SK-N-SH (cell line): ENCODE measurements around the gene CLASP1. TPM values are rescaled to one million over a fixed set of nuclear protein-coding genes. Genes with fewer than 3 reads are reported as not detected.

Experiments
- CTCF ChIA-PET: fragments of 300-600, 350-600 bp; formaldehyde crosslinking; extraction: SDS; loops from one replicate; lab custom pipeline; 2021; lab: Yijun Ruan, JAX
- POLR2A ChIA-PET: fragments of 350-600 bp; sonication (Branson Sonifier 250); formaldehyde crosslinking; extraction: SDS; loops from one replicate; lab custom pipeline; 2020; ENCODE audit warnings: antibody characterized with exemption, inconsistent platforms; lab: Yijun Ruan, JAX
- DNase-seq: peaks from one replicate; pipeline ENCODE4 v3.0.0; 2012
- H2AFZ ChIP-seq: fragments of 200-600 bp; sonication (generic); 2 replicates; pipeline ENCODE4 v1.8.1; 2016; ENCODE audit warnings: antibody characterized with exemption, mild to moderate bottlenecking, low read depth
- H3F3A ChIP-seq: fragments of 200-600 bp; sonication (generic); replicated peaks from 2 replicates; pipeline ENCODE3; 2016; ENCODE audit warnings: antibody characterized with exemption, mild to moderate bottlenecking; ENCODE audit not compliant: insufficient read depth
- H3K27ac ChIP-seq, 2 experiments: fragments of 200-500 bp in 1 of 2; fragments of 200-600 bp in 1 of 2; sonication (Bioruptor generic) in 1 of 2; sonication (generic), shearing (Covaris generic) in 1 of 2; 2 replicates each; pipeline versions ENCODE4 v1.5.1 to v1.6.1; 2014 to 2016; ENCODE audit warnings: low read depth in 2 of 2, inconsistent platforms in 1 of 2, low read length in 1 of 2, mild to moderate bottlenecking in 1 of 2, mixed read lengths in 1 of 2
- H3K27me3 ChIP-seq: fragments of 200-600 bp; sonication (generic), shearing (Covaris generic); 2 replicates; pipeline ENCODE4 v1.6.1; 2016; ENCODE audit warnings: mixed run types; ENCODE audit not compliant: insufficient read depth
- H3K36me3 ChIP-seq, 2 experiments: fragments of 200-500 bp in 1 of 2; fragments of 200-600 bp in 1 of 2; sonication (Bioruptor generic) in 1 of 2; sonication (generic) in 1 of 2; replicated peaks in 1 of 2; 2 replicates each; pipeline versions ENCODE3 to v1.5.1; 2014 to 2016; ENCODE audit warnings: low read length in 1 of 2, mild to moderate bottlenecking in 1 of 2; ENCODE audit not compliant: insufficient read depth in 2 of 2, control insufficient read depth in 1 of 2
- H3K4me1 ChIP-seq, 2 experiments: fragments of 200-500 bp in 1 of 2; fragments of 200-600 bp in 1 of 2; sonication (Bioruptor generic) in 1 of 2; sonication (generic), shearing (Covaris generic) in 1 of 2; 2 replicates each; pipeline versions ENCODE4 v1.5.1 to v1.6.1; 2014 to 2016; ENCODE audit warnings: low read depth in 1 of 2, low read length in 1 of 2, mixed run types in 1 of 2; ENCODE audit not compliant: insufficient read depth in 2 of 2, control insufficient read depth in 1 of 2
- H3K4me2 ChIP-seq: fragments of 200-600 bp; sonication (generic), shearing (Covaris generic); 2 replicates; pipeline ENCODE4 v1.6.1; 2017; ENCODE audit warnings: mixed run types
- H3K4me3 ChIP-seq, 2 experiments: fragments of 200-500 bp in 1 of 2; fragments of 200-600 bp in 1 of 2; sonication (Bioruptor generic) in 1 of 2; sonication (generic), shearing (Covaris generic) in 1 of 2; 2 replicates each; pipeline versions ENCODE4 v1.5.1 to v1.8.1; 2014 to 2016; ENCODE audit warnings: low read depth in 2 of 2, inconsistent platforms in 1 of 2, low read length in 1 of 2, mild to moderate bottlenecking in 1 of 2, mixed read lengths in 1 of 2, moderate library complexity in 1 of 2
- H3K79me2 ChIP-seq: fragments of 200-600 bp; sonication (generic); 2 replicates; pipeline ENCODE4 v1.8.1; 2017; ENCODE audit warnings: mild to moderate bottlenecking; ENCODE audit not compliant: insufficient read depth
- H3K9ac ChIP-seq: fragments of 200-600 bp; sonication (generic); 2 replicates; pipeline ENCODE4 v1.6.1; 2017; ENCODE audit warnings: mixed run types
- H3K9me2 ChIP-seq: fragments of 200-600 bp; sonication (generic); 2 replicates; pipeline ENCODE4 v1.6.1; 2017; ENCODE audit warnings: mixed run types
- H3K9me3 ChIP-seq: fragments of 200-600 bp; sonication (generic); 2 replicates; pipeline ENCODE4 v1.6.1; 2017; ENCODE audit warnings: mixed run types, mild to moderate bottlenecking, moderate library complexity
- H4K20me1 ChIP-seq: fragments of 200-600 bp; sonication (generic); 2 replicates; pipeline ENCODE4 v1.6.1; 2017; ENCODE audit warnings: mild to moderate bottlenecking, mixed run types; ENCODE audit not compliant: insufficient read depth
- CHD2 ChIP-seq: fragments of 150-350 bp; IDR thresholded peaks from 2 replicates; pipeline ENCODE4 v1.6.1; 2018; ENCODE audit warnings: low read length; ENCODE audit not compliant: partially characterized antibody
- EP300 ChIP-seq, 2 experiments: IDR thresholded peaks; 2 replicates each; pipeline versions ENCODE4 v1.4.0 to v1.6.1; 2012; ENCODE audit warnings: borderline replicate concordance in 1 of 2, low read depth in 1 of 2, low read length in 1 of 2
- FOSL2 ChIP-seq: IDR thresholded peaks from 2 replicates; pipeline ENCODE4 v1.4.0; 2012; ENCODE audit warnings: low read depth, mild to moderate bottlenecking, moderate library complexity, borderline replicate concordance
- FOXJ3 ChIP-seq: sonication (generic); formaldehyde crosslinking; IDR thresholded peaks from 2 replicates; pipeline ENCODE4 v1.5.1; 2020; ENCODE audit warnings: mild to moderate bottlenecking, missing genetic modification reagents
- GATA2 ChIP-seq: sonication (generic); formaldehyde crosslinking; IDR thresholded peaks from 2 replicates; pipeline ENCODE4 v1.5.0; 2020; ENCODE audit warnings: mild to moderate bottlenecking, missing genetic modification reagents
- IRF3 ChIP-seq: fragments of 150-350 bp; IDR thresholded peaks from 2 replicates; pipeline ENCODE4 v1.6.1; 2016; ENCODE audit warnings: mild to moderate bottlenecking, low read depth, low read length
- SIN3A ChIP-seq: IDR thresholded peaks from 2 replicates; pipeline ENCODE4 v1.6.1; 2012; ENCODE audit warnings: low read depth, mild to moderate bottlenecking, low read length, moderate library complexity, borderline replicate concordance
- SMC3 ChIP-seq: IDR thresholded peaks from 2 replicates; pipeline ENCODE4 v1.6.1; 2012; ENCODE audit warnings: low read depth, low read length, improper control_type of control experiment
- TEAD4 ChIP-seq: IDR thresholded peaks from 2 replicates; pipeline ENCODE4 v1.4.0; 2012; ENCODE audit warnings: mild to moderate bottlenecking, borderline replicate concordance; ENCODE audit not compliant: insufficient read depth
- YY1 ChIP-seq: IDR thresholded peaks from 2 replicates; pipeline ENCODE4 v1.4.0; 2012; ENCODE audit warnings: low read depth, mild to moderate bottlenecking
- WGBS: methylation state at CpG from one replicate; pipeline ENCODE4 v1.1.6; 2017; ENCODE audit warnings: low lambda C conversion rate; 5-methylcytosine and 5-hydroxymethylcytosine counted together
- polyA plus RNA-seq, 3 experiments: library from polyadenylated mRNA; depleted of rRNA; stranded (reverse); fragments of >200 nt; gene quantifications; 2 replicates each; pipeline ENCODE4 v1.2.3, GENCODE V29; 2012
- TF ChIP-seq, protein P1 (sequence below): fragments of 150-350 bp; IDR thresholded peaks from 2 replicates; pipeline ENCODE4 v1.6.1; 2017; ENCODE audit warnings: antibody characterized with exemption, low read length, low read depth, borderline replicate concordance
- TF ChIP-seq, protein P2 (sequence below): fragments of 200-600 bp; sonication (generic); IDR thresholded peaks from 2 replicates; pipeline ENCODE4 v1.6.1; 2017; ENCODE audit warnings: antibody characterized with exemption, mild to moderate bottlenecking, moderate library complexity

The CLASP1 gene
- polyA plus RNA-seq, 1 of the 3 experiments (the other 2 are of a cell fraction): 4.9 TPM

DNA sequence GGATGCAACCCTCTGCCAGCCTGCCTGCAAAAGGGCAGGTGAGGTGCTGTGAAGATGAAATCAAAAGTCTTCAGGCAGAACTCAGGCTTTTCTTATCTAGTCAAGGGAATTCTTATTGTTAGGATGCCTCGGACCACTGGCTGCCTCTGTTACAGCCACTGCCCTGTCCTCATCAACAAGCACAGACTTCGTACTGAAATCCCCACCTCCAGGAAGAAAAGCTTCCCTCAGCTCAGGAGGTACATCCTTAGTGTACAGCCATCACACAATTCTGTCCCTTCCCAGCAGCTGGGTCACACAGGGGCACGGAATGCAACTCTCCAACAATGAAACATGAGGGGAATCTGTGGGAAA lies 128.6 kb downstream of the CLASP1 start:
- Histone ChIP-seq H3K9ac (no peak overlapping the region), H3K4me3 (no peak overlapping the region), H4K20me1 (no peaks in the 10 kb centered on the region), H3K4me1 (peaks cover 0 to 4% of the 10 kb centered on the region in 2 experiments; a peak in 1 of 4 replicates), H3K79me2 (no peaks in the 10 kb centered on the region), H3K9me3 (no peaks in the 10 kb centered on the region), H3K27ac (no peak overlapping the region), H3F3A (no peaks in the 10 kb centered on the region), H3K27me3 (no peaks in the 10 kb centered on the region), H2AFZ (no peak overlapping the region), H3K4me2 (no peak overlapping the region), H3K36me3 (peaks cover 37 to 65% of the 10 kb centered on the region in 2 experiments), H3K9me2 (no peaks in the 10 kb centered on the region)
- DNase-seq: no peak
- POLR2A ChIA-PET: interaction anchor here (1.6 kb wide), 1 partner anchor 10 kb away, joined by 5 read pairs; the partner anchor contains the start of gene RNU4ATAC
- CTCF ChIA-PET: interaction anchor here (1.0 kb wide), 1 partner anchor 10 kb away, joined by 4 read pairs; the partner anchor contains the start of gene RNU4ATAC
- 93% methylated on average over 3 of the region's 3 CpGs for WGBS
- TF ChIP-seq, protein P1, sequence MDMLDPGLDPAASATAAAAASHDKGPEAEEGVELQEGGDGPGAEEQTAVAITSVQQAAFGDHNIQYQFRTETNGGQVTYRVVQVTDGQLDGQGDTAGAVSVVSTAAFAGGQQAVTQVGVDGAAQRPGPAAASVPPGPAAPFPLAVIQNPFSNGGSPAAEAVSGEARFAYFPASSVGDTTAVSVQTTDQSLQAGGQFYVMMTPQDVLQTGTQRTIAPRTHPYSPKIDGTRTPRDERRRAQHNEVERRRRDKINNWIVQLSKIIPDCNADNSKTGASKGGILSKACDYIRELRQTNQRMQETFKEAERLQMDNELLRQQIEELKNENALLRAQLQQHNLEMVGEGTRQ: no peak
- TF ChIP-seq TEAD4 (no peak), CHD2 (no peak), EP300 (IDR thresholded peaks at IDR 0.05; ENCODE audit: borderline replicate concordance in 1 of 2, low read depth in 1 of 2, low read length in 1 of 2) (no peak), YY1 (no peak), FOXJ3 (CRISPR knock-in tag) (no peak), SIN3A (no peak), SMC3 (no peak), IRF3 (no peak), FOSL2 (no peak), GATA2 (CRISPR knock-in tag) (no peak)
- TF ChIP-seq, protein P2, sequence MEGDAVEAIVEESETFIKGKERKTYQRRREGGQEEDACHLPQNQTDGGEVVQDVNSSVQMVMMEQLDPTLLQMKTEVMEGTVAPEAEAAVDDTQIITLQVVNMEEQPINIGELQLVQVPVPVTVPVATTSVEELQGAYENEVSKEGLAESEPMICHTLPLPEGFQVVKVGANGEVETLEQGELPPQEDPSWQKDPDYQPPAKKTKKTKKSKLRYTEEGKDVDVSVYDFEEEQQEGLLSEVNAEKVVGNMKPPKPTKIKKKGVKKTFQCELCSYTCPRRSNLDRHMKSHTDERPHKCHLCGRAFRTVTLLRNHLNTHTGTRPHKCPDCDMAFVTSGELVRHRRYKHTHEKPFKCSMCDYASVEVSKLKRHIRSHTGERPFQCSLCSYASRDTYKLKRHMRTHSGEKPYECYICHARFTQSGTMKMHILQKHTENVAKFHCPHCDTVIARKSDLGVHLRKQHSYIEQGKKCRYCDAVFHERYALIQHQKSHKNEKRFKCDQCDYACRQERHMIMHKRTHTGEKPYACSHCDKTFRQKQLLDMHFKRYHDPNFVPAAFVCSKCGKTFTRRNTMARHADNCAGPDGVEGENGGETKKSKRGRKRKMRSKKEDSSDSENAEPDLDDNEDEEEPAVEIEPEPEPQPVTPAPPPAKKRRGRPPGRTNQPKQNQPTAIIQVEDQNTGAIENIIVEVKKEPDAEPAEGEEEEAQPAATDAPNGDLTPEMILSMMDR: no peak
